ENCODE results near the gene FUT4. TPM values are rescaled to one million over a fixed set of nuclear protein-coding genes. Genes with fewer than 3 reads are reported as not detected.

FUT4 gene
- total and polyA plus RNA-seq, 7 donors = 3.5 to 9.1 (median 6.4) TPM

DNA sequence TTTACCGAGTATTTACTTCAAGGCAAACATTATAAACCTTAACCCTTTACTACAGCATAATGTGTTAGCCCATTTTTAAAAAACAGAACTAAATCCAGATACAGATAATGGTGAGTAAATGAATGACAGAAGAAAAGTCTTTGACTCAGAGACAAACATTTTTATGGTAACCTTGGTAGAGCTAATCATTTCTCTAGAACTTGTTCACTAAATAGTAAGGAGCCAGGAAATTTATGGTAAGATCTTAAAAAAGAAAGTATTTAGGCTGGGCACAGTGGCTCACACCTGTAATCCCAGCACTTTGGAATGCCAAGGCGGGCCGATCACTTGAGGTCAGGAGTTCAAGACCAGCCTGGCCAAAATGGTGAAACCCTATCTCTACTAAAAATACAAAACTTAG lies 11.5 kb upstream of the FUT4 start:
- intact Hi-C loops (cut with DNase I) = no loop called here
- Histone ChIP-seq H3K27me3 (peaks cover 0 to 5% (median 0%) of the 10 kb centered on the region in 3 donors), H3K9me3 (no peaks in the 10 kb centered on the region), H3K36me3 (no peaks in the 10 kb centered on the region), H3K27ac (no peak overlapping the region), H3K4me3 (no peak overlapping the region), H3K4me1 (no peaks in the 10 kb centered on the region)
- TF ChIP-seq EP300 (IDR thresholded peaks at IDR 0.05) = no peak
- TF ChIP-seq, protein P1, sequence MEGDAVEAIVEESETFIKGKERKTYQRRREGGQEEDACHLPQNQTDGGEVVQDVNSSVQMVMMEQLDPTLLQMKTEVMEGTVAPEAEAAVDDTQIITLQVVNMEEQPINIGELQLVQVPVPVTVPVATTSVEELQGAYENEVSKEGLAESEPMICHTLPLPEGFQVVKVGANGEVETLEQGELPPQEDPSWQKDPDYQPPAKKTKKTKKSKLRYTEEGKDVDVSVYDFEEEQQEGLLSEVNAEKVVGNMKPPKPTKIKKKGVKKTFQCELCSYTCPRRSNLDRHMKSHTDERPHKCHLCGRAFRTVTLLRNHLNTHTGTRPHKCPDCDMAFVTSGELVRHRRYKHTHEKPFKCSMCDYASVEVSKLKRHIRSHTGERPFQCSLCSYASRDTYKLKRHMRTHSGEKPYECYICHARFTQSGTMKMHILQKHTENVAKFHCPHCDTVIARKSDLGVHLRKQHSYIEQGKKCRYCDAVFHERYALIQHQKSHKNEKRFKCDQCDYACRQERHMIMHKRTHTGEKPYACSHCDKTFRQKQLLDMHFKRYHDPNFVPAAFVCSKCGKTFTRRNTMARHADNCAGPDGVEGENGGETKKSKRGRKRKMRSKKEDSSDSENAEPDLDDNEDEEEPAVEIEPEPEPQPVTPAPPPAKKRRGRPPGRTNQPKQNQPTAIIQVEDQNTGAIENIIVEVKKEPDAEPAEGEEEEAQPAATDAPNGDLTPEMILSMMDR (IDR thresholded peaks at IDR 0.05) = no peak
- 56 to 77% methylated on average over 3 of the region's 3 CpGs for WGBS, 2 donors
- no peak for DNase-seq

DNA sequence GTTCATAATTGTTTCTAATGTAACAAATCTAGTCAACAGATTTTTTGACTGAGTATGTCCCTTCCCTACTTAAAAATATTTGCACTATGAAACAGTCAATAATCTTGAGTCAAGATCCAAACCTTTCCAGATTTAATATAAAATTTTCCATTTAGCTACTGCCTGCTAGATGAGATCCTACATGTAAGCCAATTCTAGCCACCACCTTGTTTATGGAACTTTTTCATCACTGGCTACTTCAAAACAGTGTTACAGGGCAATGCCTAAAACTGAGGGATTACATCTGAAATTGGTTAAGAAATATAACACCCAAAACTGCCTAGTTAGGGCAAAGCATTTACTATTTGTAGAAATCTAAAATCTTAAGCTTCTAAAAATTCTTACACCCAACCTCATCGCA lies 10.5 kb upstream of the FUT4 start:
- no peak overlapping the region for H3K4me3 ChIP-seq
- no peak overlapping the region for H3K27ac ChIP-seq
- H3K9me3 ChIP-seq = no peaks in the 10 kb centered on the region
- H3K27me3 ChIP-seq = peaks cover 0 to 5% (median 0%) of the 10 kb centered on the region in 3 donors
- no peaks in the 10 kb centered on the region for H3K4me1 ChIP-seq
- 100% methylated on average over 1 of the region's 1 CpG for WGBS, 2 donors
- no peak for DNase-seq
- TF ChIP-seq EP300 (IDR thresholded peaks at IDR 0.05) (no peak), POLR2A (IDR thresholded peaks at IDR 0.05) (no peak), POLR2AphosphoS5 (IDR thresholded peaks at IDR 0.05) (no peak)
- TF ChIP-seq, protein P1 (IDR thresholded peaks at IDR 0.05) = no peak
- intact Hi-C loops (cut with DNase I) = no loop called here
- H3K36me3 ChIP-seq = no peaks in the 10 kb centered on the region

DNA sequence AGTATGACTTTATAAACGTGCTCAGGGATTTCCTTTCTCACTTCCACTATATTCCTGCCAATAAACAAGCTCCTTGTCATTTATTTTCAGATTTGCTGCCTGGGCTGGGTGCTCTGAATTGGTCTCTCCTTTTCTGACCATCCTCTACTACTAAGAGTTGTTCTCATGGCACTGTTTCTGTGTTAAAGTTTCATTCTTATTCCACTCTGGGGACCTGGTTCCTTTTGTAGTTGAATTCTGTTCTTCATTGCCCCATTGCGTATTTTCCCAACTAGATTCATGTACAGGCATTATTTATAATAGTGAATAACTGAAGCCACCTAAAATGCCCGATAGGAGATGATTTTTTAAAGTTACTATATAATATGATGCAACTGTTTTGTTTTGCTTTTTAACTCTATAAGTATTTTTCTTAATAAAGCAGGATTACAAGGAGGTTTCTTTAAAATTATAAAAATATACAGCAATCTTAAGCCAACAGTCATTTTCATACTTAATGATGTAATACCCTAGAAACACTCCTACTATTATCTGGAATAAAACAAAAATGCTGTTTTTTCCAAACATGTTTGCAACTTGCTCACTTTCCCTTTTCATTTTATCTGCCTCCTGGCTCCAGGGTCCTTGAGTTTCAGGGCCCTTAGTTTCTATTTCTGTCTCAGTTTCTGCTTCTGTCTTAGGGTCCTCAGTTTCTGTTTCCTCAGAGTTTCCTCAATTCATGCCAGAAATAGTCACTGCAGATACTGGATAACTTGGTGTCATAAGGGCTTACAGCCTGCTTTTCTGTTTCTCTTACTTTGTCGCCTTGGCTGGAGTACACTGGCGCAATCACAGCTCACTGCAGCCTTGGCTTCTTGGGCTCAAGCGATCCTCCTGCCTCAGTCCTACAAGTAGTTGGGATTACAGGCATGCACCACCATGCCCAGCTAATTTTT lies 9.8 kb upstream of the FUT4 start:
- H3K27ac ChIP-seq = peak overlapping the region in 2 of 4 donors; percentile 23 to 30
- TF ChIP-seq, protein P1 (IDR thresholded peaks at IDR 0.05) = no peak
- TF ChIP-seq POLR2AphosphoS5 (IDR thresholded peaks at IDR 0.05) (no peak), POLR2A (IDR thresholded peaks at IDR 0.05) (no peak), EP300 (IDR thresholded peaks at IDR 0.05) (no peak)
- no peaks in the 10 kb centered on the region for H3K4me1 ChIP-seq
- 77 to 78% methylated on average over 6 of the region's 6 CpGs for WGBS, 2 donors
- peaks cover 0 to 5% (median 0%) of the 10 kb centered on the region in 3 donors for H3K27me3 ChIP-seq
- intact Hi-C loops (cut with DNase I) = no loop called here
- H3K9me3 ChIP-seq = no peaks in the 10 kb centered on the region
- no peak overlapping the region for H3K4me3 ChIP-seq
- no peak for DNase-seq
- H3K36me3 ChIP-seq = no peaks in the 10 kb centered on the region

DNA sequence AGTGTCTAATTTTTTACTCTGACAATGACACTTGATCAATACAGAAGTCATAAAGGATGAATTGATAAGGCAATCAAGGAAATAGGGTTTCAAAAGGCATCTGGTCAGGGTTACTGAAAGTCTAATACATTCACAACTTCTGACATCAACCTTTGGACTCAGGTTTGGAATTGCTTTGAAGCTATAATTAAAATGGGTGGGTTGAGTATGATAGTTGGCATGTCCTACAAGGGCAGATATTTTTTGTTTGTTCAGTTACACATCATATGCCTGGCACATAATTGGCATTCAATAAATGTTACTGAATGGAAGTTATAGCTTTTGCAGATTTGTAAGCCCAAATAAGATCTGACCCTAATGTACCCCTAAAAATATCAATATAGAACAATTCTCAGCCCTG lies 7.3 kb upstream of the FUT4 start:
- no peak for TF ChIP-seq EP300 (IDR thresholded peaks at IDR 0.05)
- no peak for TF ChIP-seq POLR2AphosphoS5 (IDR thresholded peaks at IDR 0.05)
- TF ChIP-seq, protein P1 (IDR thresholded peaks at IDR 0.05) = no peak
- no peak for TF ChIP-seq POLR2A (IDR thresholded peaks at IDR 0.05)
- Histone ChIP-seq H3K36me3 (no peaks in the 10 kb centered on the region), H3K9me3 (no peaks in the 10 kb centered on the region), H3K27ac (no peak overlapping the region), H3K4me1 (no peaks in the 10 kb centered on the region), H3K27me3 (peaks cover 0 to 5% (median 0%) of the 10 kb centered on the region in 3 donors), H3K4me3 (no peak overlapping the region)
- no peak for DNase-seq
- intact Hi-C loops (cut with DNase I) = no loop called here

All from sigmoid colon (tissue), 7 donors.